Neural cell (in vitro differentiated cells): Measurements from ENCODE around the gene LAMC2.

ENCODE experiments used
- CTCF ChIP-seq: fragments of 450-650 bp; IDR thresholded peaks from 2 replicates; pipeline ENCODE4 v1.5.1; 2014; ENCODE audit warnings: antibody characterized with exemption, mild to moderate bottlenecking, moderate library complexity; ENCODE audit not compliant: poor library complexity, severe bottlenecking
- EZH2 ChIP-seq: fragments of 200-600, 300-800 bp; shearing (Covaris generic), sonication (generic); IDR thresholded peaks from 2 replicates; pipeline ENCODE4 v1.6.1; 2014; ENCODE audit warnings: antibody characterized with exemption, low read length, borderline replicate concordance, mild to moderate bottlenecking; ENCODE audit not compliant: insufficient read depth, poor library complexity, severe bottlenecking
- POLR2AphosphoS5 ChIP-seq: IDR thresholded peaks from 2 replicates; pipeline ENCODE4 v1.6.1; 2012
- RAD21 ChIP-seq: fragments of 450-650 bp; conservative IDR thresholded peaks from 2 replicates; pipeline ENCODE4 v1.6.1; 2014; ENCODE audit warnings: antibody characterized with exemption, mild to moderate bottlenecking, moderate library complexity
- TAF1 ChIP-seq: IDR thresholded peaks from 2 replicates; pipeline ENCODE4 v1.6.1; 2012; ENCODE audit warnings: low read depth

GRCh38 chr1:183167676-183168075 is 18.4 kb upstream of the LAMC2 start:
- TF ChIP-seq CTCF (no peak), EZH2 (no peak), POLR2AphosphoS5 (no peak), TAF1 (no peak), RAD21 (no peak)
